H1 (cell line): ENCODE results near the gene CXCL10. TPM values are rescaled to one million over a fixed set of nuclear protein-coding genes. Genes with fewer than 3 reads are reported as not detected.
A peak's percentile ranks its signal among the peaks of the same experiment; 100 is the strongest.

Experiments used
- CTCF ChIA-PET: fragments of 300-600 bp; sonication (Branson Sonifier 250); formaldehyde crosslinking; loops from one replicate; lab custom pipeline; 2021; ENCODE audit not compliant: partially characterized antibody; lab: Charles Lee
- POLR2A ChIA-PET: fragments of 300-600 bp; sonication (Branson Sonifier 250); formaldehyde crosslinking; loops from one replicate; lab custom pipeline; 2021; ENCODE audit warnings: inconsistent platforms; ENCODE audit not compliant: partially characterized antibody; lab: Charles Lee
- DNase-seq, 2 experiments: peaks; one replicate each; pipeline versions ENCODE4 v3.0.0 to v3.0.0-alpha.2; 2010 to 2022; ENCODE audit warnings: low spot score in 2 of 2, low read depth in 1 of 2, mixed read lengths in 1 of 2
- FAIRE-seq: peaks from 2 replicates; lab custom pipeline; 2011; peaks lifted over from hg19 to GRCh38; lab: Jason Lieb, UNC
- H2AFZ ChIP-seq: 2 replicates; pipeline ENCODE4 v1.8.1; 2012; ENCODE audit warnings: low read length, inconsistent platforms
- H2AK5ac ChIP-seq: 2 replicates; pipeline ENCODE4 v1.6.1; 2013; ENCODE audit warnings: low read depth, low read length
- H2BK120ac ChIP-seq: replicated peaks from 2 replicates; pipeline ENCODE3; 2013; ENCODE audit warnings: low read depth, low read length, inconsistent platforms
- H2BK12ac ChIP-seq: 2 replicates; pipeline ENCODE4 v1.6.1; 2013; ENCODE audit warnings: low read depth, low read length
- H2BK15ac ChIP-seq: 2 replicates; pipeline ENCODE4 v1.6.1; 2013; ENCODE audit warnings: low read length
- H2BK20ac ChIP-seq: 2 replicates; pipeline ENCODE4 v1.6.1; 2013; ENCODE audit warnings: low read length
- H2BK5ac ChIP-seq: 2 replicates; pipeline ENCODE4 v1.6.1; 2013; ENCODE audit warnings: low read depth, low read length
- H3K14ac ChIP-seq: 2 replicates; pipeline ENCODE4 v1.6.1; 2013; ENCODE audit warnings: inconsistent platforms; ENCODE audit not compliant: insufficient read length
- H3K18ac ChIP-seq: 2 replicates; pipeline ENCODE4 v1.6.1; 2013; ENCODE audit warnings: low read length; ENCODE audit errors: extremely low read depth
- H3K23ac ChIP-seq: 2 replicates; pipeline ENCODE4 v1.6.1; 2013; ENCODE audit warnings: inconsistent platforms; ENCODE audit not compliant: insufficient read length
- H3K23me2 ChIP-seq: 2 replicates; pipeline ENCODE4 v1.6.1; 2013; ENCODE audit warnings: low read depth, low read length
- H3K27ac ChIP-seq: 2 replicates; pipeline ENCODE4 v1.6.1; 2011; ENCODE audit warnings: low read depth, low read length, inconsistent platforms
- H3K27me3 ChIP-seq, 4 experiments: replicated peaks in 1 of 4; 1 replicate in 1 of 4; 2 replicates in 3 of 4; pipeline versions ENCODE4 v1.6.1 to v1.8.1; 2011 to 2013; ENCODE audit warnings: low read length in 3 of 4, mild to moderate bottlenecking in 3 of 4, inconsistent platforms in 2 of 4, mixed read lengths in 2 of 4, moderate library complexity in 1 of 4; ENCODE audit not compliant: control insufficient read depth in 3 of 4, insufficient read depth in 3 of 4; ENCODE audit errors: extremely low read depth in 1 of 4
- H3K36me3 ChIP-seq, 4 experiments: 2 replicates each; pipeline versions ENCODE4 v1.6.1 to v1.8.1; 2011 to 2013; ENCODE audit warnings: mild to moderate bottlenecking in 4 of 4, low read length in 3 of 4, moderate library complexity in 2 of 4, control low read depth in 1 of 4, inconsistent platforms in 1 of 4; ENCODE audit not compliant: insufficient read depth in 4 of 4, control insufficient read depth in 2 of 4
- H3K4ac ChIP-seq: replicated peaks from 2 replicates; pipeline ENCODE3; 2013; ENCODE audit warnings: low read length, low read depth, mixed read lengths, inconsistent platforms; ENCODE audit not compliant: insufficient read length
- H3K4me1 ChIP-seq, 4 experiments: replicated peaks in 1 of 4; 1 replicate in 1 of 4; 2 replicates in 3 of 4; pipeline versions ENCODE4 v1.6.1 to v1.8.1; 2011 to 2013; ENCODE audit warnings: low read length in 3 of 4, inconsistent platforms in 2 of 4, mixed read lengths in 1 of 4; ENCODE audit not compliant: insufficient read depth in 4 of 4, control insufficient read depth in 3 of 4
- H3K4me2 ChIP-seq, 2 experiments: 2 replicates each; pipeline versions ENCODE4 v1.6.1 to v1.8.1; 2011 to 2013; ENCODE audit warnings: low read depth in 2 of 2, low read length in 2 of 2, control low read depth in 1 of 2, inconsistent platforms in 1 of 2, mild to moderate bottlenecking in 1 of 2; ENCODE audit not compliant: insufficient read depth in 1 of 2
- H3K4me3 ChIP-seq, 4 experiments: fragments of 200-600, 300-600 bp in 1 of 4; sonication (generic), shearing (Covaris generic), sonication (Bioruptor Twin) in 1 of 4; 2 replicates each; pipeline versions ENCODE4 v1.5.1 to v1.8.1; 2011 to 2016; ENCODE audit warnings: low read length in 4 of 4, low read depth in 3 of 4, control low read depth in 2 of 4, inconsistent platforms in 2 of 4, mild to moderate bottlenecking in 2 of 4, mixed read lengths in 1 of 4, moderate library complexity in 1 of 4; ENCODE audit not compliant: insufficient read depth in 2 of 4; ENCODE audit errors: extremely low read depth in 1 of 4
- H3K56ac ChIP-seq: replicated peaks from 2 replicates; pipeline ENCODE3; 2013; ENCODE audit warnings: low read depth, mild to moderate bottlenecking, mixed read lengths, low read length, inconsistent platforms; ENCODE audit not compliant: insufficient read length
- H3K79me1 ChIP-seq: 2 replicates; pipeline ENCODE4 v1.6.1; 2013; ENCODE audit warnings: low read depth, low read length, control low read depth
- H3K79me2 ChIP-seq, 2 experiments: 2 replicates each; pipeline versions ENCODE4 v1.6.1 to v1.8.1; 2012 to 2013; ENCODE audit warnings: low read length in 2 of 2, mild to moderate bottlenecking in 2 of 2, inconsistent platforms in 1 of 2; ENCODE audit not compliant: insufficient read depth in 2 of 2, control insufficient read depth in 1 of 2
- H3K9ac ChIP-seq, 4 experiments: replicated peaks in 1 of 4; 1 replicate in 1 of 4; 2 replicates in 3 of 4; pipeline versions ENCODE4 v1.6.1 to v1.8.1; 2011 to 2013; ENCODE audit warnings: low read depth in 3 of 4, low read length in 3 of 4, control low read depth in 2 of 4, mild to moderate bottlenecking in 2 of 4, moderate library complexity in 2 of 4, inconsistent platforms in 1 of 4; ENCODE audit errors: extremely low read depth in 1 of 4
- H3K9me3 ChIP-seq, 2 experiments: 2 replicates each; pipeline versions ENCODE4 v1.6.1 to v1.8.1; 2012 to 2013; ENCODE audit warnings: mild to moderate bottlenecking in 2 of 2, moderate library complexity in 2 of 2, control low read depth in 1 of 2, inconsistent platforms in 1 of 2, low read depth in 1 of 2, low read length in 1 of 2, mixed read lengths in 1 of 2; ENCODE audit not compliant: insufficient read depth in 2 of 2
- H4K20me1 ChIP-seq, 2 experiments: replicated peaks in 1 of 2; 2 replicates each; pipeline versions ENCODE3 to v1.8.1; 2011 to 2013; ENCODE audit warnings: inconsistent platforms in 2 of 2, low read length in 2 of 2, mild to moderate bottlenecking in 1 of 2; ENCODE audit not compliant: insufficient read depth in 2 of 2, control insufficient read depth in 1 of 2
- H4K5ac ChIP-seq: 2 replicates; pipeline ENCODE4 v1.6.1; 2013; ENCODE audit warnings: low read length, low read depth, mixed read lengths, inconsistent platforms; ENCODE audit not compliant: insufficient read length
- H4K8ac ChIP-seq: 2 replicates; pipeline ENCODE4 v1.8.0; 2013; ENCODE audit warnings: mild to moderate bottlenecking, moderate library complexity, low read length, inconsistent platforms; ENCODE audit not compliant: insufficient read depth; ENCODE audit errors: extremely low read depth
- H4K91ac ChIP-seq: replicated peaks from 2 replicates; pipeline ENCODE3; 2013; ENCODE audit warnings: low read length, mixed read lengths, inconsistent platforms; ENCODE audit not compliant: insufficient read length
- FOSL1 ChIP-seq: IDR thresholded peaks from 2 replicates; pipeline ENCODE4 v1.6.1; 2011; ENCODE audit warnings: mild to moderate bottlenecking, low read depth, low read length, moderate library complexity; ENCODE audit not compliant: insufficient read depth
- GABPA ChIP-seq: IDR thresholded peaks from 2 replicates; pipeline ENCODE4 v1.6.1; 2011; ENCODE audit warnings: mild to moderate bottlenecking, low read length, moderate library complexity, borderline replicate concordance; ENCODE audit not compliant: insufficient read depth
- RFX5 ChIP-seq: IDR thresholded peaks from 2 replicates; pipeline ENCODE4 v1.6.1; 2011; ENCODE audit warnings: low read depth, low read length, improper control_type of control experiment, borderline replicate concordance
- SAP30 ChIP-seq: fragments of 300-600 bp; sonication (generic); IDR thresholded peaks from 2 replicates; pipeline ENCODE4 v1.7.1; 2012; ENCODE audit warnings: low read length, moderate library complexity, mild to moderate bottlenecking, inconsistent platforms; ENCODE audit not compliant: insufficient read depth, insufficient replicate concordance
- TAF7 ChIP-seq: optimal IDR thresholded peaks from 2 replicates; pipeline ENCODE3; 2011; ENCODE audit warnings: low read depth, mild to moderate bottlenecking, inconsistent platforms, low read length, moderate library complexity, borderline replicate concordance
- YY1 ChIP-seq: IDR thresholded peaks from 2 replicates; pipeline ENCODE4 v1.6.1; 2011; ENCODE audit warnings: low read depth, mild to moderate bottlenecking, low read length
- WGBS, 2 experiments: shearing (Covaris generic) in 1 of 2; methylation state at CpG; one replicate each; pipeline versions ENCODE4 v1.1.6 to v1.1.7; 2013 to 2015; ENCODE audit warnings: low lambda C conversion rate in 2 of 2, mixed read lengths in 2 of 2, inconsistent platforms in 1 of 2, low coverage in 1 of 2, missing lambda C conversion rate in 1 of 2; ENCODE audit not compliant: insufficient replicate concordance in 2 of 2, insufficient coverage in 1 of 2, insufficient read length in 1 of 2; ENCODE audit errors: extremely low coverage in 1 of 2, missing lambda C conversion rate in 1 of 2; 5-methylcytosine and 5-hydroxymethylcytosine counted together
- long read RNA-seq, 2 experiments: library from RNA in 1 of 2; library from capped mRNA in 1 of 2; stranded (forward); transcript quantifications; one replicate each; pipeline ENCODE4 v2.0.0, GENCODE V29; 2021; ENCODE audit warnings: inconsistent platforms in 1 of 2
- polyA minus RNA-seq, 3 experiments: library from RNA; depleted of rRNA, polyadenylated mRNA; stranded (reverse); fragments of >200 nt; gene quantifications; 1 replicate in 2 of 3; 2 replicates in 1 of 3; pipeline ENCODE4 v1.2.3, GENCODE V29; 2011
- polyA plus RNA-seq, 7 experiments: library from polyadenylated mRNA; depleted of rRNA in 3 of 7; stranded (reverse) in 5 of 7; unstranded in 2 of 7; fragments of >200 nt in 5 of 7; fragments of 200-250 nt in 2 of 7; gene quantifications; 1 replicate in 5 of 7; 2 replicates in 1 of 7; 4 replicates in 1 of 7; pipeline versions ENCODE4 v1.2.1 to v1.2.3, GENCODE V29; 2011 to 2013; ENCODE audit warnings: missing spikeins in 2 of 7, mixed read lengths in 2 of 7
- total RNA-seq: library from RNA; stranded (reverse); fragmentation: NEBNext Ultra II Directional; extraction: Animal tissue kit (Norgen Biotek cat#: 25700); gene quantifications from 2 replicates; pipeline ENCODE4 v1.2.1, GENCODE V29; 2021
- TF ChIP-seq, protein P1 (sequence below): IDR thresholded peaks from 2 replicates; pipeline ENCODE4 v1.6.1; 2012; ENCODE audit warnings: inconsistent platforms

CXCL10 gene
- total RNA-seq (not detected in 2 replicates), polyA plus RNA-seq (2011; rRNA removed) (not detected in 2 replicates), polyA minus RNA-seq (2011; rRNA and poly(A)+ RNA removed) (not detected in 2 replicates)
- polyA plus RNA-seq (2011; cell fraction: cytosol; rRNA removed), result not detected
- not detected for polyA plus RNA-seq (2011; cell fraction: nucleus; rRNA removed)
- polyA plus RNA-seq (2012, experiment 1 of 2), result not detected in 4 replicates
- polyA plus RNA-seq (2012, experiment 2 of 2), result not detected
- polyA plus RNA-seq (2013, experiment 1 of 2), result not detected
- polyA plus RNA-seq (2013, experiment 2 of 2), result not detected
- polyA minus RNA-seq (2011; cell fraction: cytosol; rRNA and poly(A)+ RNA removed), result not detected
- polyA minus RNA-seq (2011; cell fraction: nucleus; rRNA and poly(A)+ RNA removed), result not detected
- long read RNA-seq, experiment 1, result 0 reads
- long read RNA-seq, experiment 2, result 0 reads

DNA sequence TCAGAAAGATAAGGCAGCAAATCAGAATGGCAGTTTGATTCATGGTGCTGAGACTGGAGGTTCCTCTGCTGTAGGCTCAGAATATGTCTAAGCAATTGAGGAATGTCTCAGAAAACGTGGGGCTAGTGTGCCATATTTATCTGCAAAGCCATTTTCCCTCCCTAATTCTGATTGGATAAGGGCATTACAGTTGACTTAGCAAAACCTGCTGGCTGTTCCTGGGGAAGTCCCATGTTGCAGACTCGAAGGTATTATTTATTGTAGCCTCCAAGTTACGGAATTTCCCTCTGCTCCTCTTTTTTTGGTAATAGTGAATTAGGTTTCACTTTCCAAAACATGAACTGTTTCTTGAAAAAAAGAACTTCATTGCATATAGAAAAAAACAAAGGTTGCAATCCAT is at the start of gene CXCL10:
Gene CXCL10, minus strand, starts transcription at position 109 of the 400 bp plus-strand sequence. Its CDS starts 66 bp downstream, at position 43.
- Histone ChIP-seq H2BK120ac (no peak within 1 kb of the TSS), H3K27me3 (no peaks in the 10 kb centered on the region), H2AK5ac (no peak within 1 kb of the TSS), H3K79me1 (no peaks in the 10 kb centered on the region), H4K8ac (no peak within 1 kb of the TSS), H2AFZ (peak within 1 kb of the TSS; percentile 76; the same call in 1 of the 2 replicates), H3K36me3 (no peaks in the 10 kb centered on the region), H3K4me1 (no peaks in the 10 kb centered on the region), H3K4me3 (no peak within 1 kb of the TSS), H2BK20ac (no peak within 1 kb of the TSS), H3K9me3 (no peaks in the 10 kb centered on the region), H3K23ac (no peak within 1 kb of the TSS), H2BK15ac (no peak within 1 kb of the TSS), H3K9ac (no peak within 1 kb of the TSS), H2BK5ac (no peak within 1 kb of the TSS), H3K27ac (no peak within 1 kb of the TSS), H3K18ac (no peak within 1 kb of the TSS), H4K5ac (no peak within 1 kb of the TSS), H4K91ac (no peak within 1 kb of the TSS), H4K20me1 (no peaks in the 10 kb centered on the region), H3K79me2 (no peaks in the 10 kb centered on the region), H3K4me2 (no peak within 1 kb of the TSS), H3K56ac (no peak within 1 kb of the TSS), H2BK12ac (no peak within 1 kb of the TSS), H3K14ac (no peak within 1 kb of the TSS), H3K23me2 (no peaks in the 10 kb centered on the region), H3K4ac (no peak within 1 kb of the TSS)
- ChIA-PET CTCF (interaction anchor here (1.7 kb wide), 1 partner anchor 27 kb away, joined by 4 read pairs; no protein-coding TSS in a partner anchor), POLR2A (no interaction called here)
- DNase-seq (no peak), FAIRE-seq (no peak)
- 71% methylated on average over 3 of the region's 3 CpGs; no CpG with 5 or more reads in 1 of the 2 experiments for WGBS, 2 experiments
- TF ChIP-seq TAF7 (no peak), RFX5 (no peak), YY1 (no peak), FOSL1 (no peak), SAP30 (no peak), GABPA (no peak)
- TF ChIP-seq, protein P1, sequence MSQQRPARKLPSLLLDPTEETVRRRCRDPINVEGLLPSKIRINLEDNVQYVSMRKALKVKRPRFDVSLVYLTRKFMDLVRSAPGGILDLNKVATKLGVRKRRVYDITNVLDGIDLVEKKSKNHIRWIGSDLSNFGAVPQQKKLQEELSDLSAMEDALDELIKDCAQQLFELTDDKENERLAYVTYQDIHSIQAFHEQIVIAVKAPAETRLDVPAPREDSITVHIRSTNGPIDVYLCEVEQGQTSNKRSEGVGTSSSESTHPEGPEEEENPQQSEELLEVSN, result 0 out of 2 replicates have a peak, but pooled peaks have one; percentile 21
